Ascending aorta (tissue), 2 donors: Measurements from ENCODE around the gene C20orf204. TPM values are rescaled to one million over a fixed set of nuclear protein-coding genes. Genes with fewer than 3 reads are reported as not detected.

Experiments
- DNase-seq, 2 donors: peaks; one replicate each; pipeline ENCODE4 v3.0.0-alpha.2; 2019; ENCODE audit warnings: low spot score in 2 of 2
- H3K27ac ChIP-seq, 2 donors: fragments of 200-600 bp; sonication (generic); one replicate each; pipeline ENCODE4 v1.5.1; 2016 to 2017; ENCODE audit warnings: mild to moderate bottlenecking in 1 of 2
- H3K27me3 ChIP-seq: fragments of 200-600 bp; sonication (generic); one replicate; pipeline ENCODE4 v1.5.1; 2017
- H3K36me3 ChIP-seq, 2 donors: fragments of 200-600 bp; sonication (generic); one replicate each; pipeline ENCODE4 v1.5.1; 2016
- H3K4me1 ChIP-seq, 2 donors: fragments of 200-600 bp; sonication (generic); one replicate each; pipeline ENCODE4 v1.5.1; 2016 to 2017; ENCODE audit warnings: mild to moderate bottlenecking in 1 of 2
- H3K4me3 ChIP-seq, 2 donors: fragments of 200-600 bp; sonication (generic); one replicate each; pipeline ENCODE4 v1.5.1; 2016 to 2017; ENCODE audit warnings: mild to moderate bottlenecking in 1 of 2
- H3K9me3 ChIP-seq, 2 donors: fragments of 200-600 bp; sonication (generic); one replicate each; pipeline ENCODE4 v1.5.1; 2016
- intact Hi-C: fragments of 100-400 bp; cut with DNase I; formaldehyde crosslinking; loops from one replicate; pipeline ENCODE4 v1.15.1; 2023
- total RNA-seq: library from RNA; depleted of rRNA; stranded (reverse); fragments of >200 nt; gene quantifications from one replicate; pipeline ENCODE4 v1.1.0, GENCODE V29; 2016
- TF ChIP-seq, protein P1 (sequence below), 3 experiments: fragments of 200-600 bp in 2 of 3; fragments of 450-650 bp in 1 of 3; sonication (generic) in 2 of 3; IDR thresholded peaks; one replicate each; pipeline ENCODE4 v1.5.1; 2016 to 2019; ENCODE audit warnings: antibody characterized with exemption in 3 of 3, mild to moderate bottlenecking in 1 of 3, moderate library complexity in 1 of 3

The C20orf204 gene
- total RNA-seq = not detected

DNA sequence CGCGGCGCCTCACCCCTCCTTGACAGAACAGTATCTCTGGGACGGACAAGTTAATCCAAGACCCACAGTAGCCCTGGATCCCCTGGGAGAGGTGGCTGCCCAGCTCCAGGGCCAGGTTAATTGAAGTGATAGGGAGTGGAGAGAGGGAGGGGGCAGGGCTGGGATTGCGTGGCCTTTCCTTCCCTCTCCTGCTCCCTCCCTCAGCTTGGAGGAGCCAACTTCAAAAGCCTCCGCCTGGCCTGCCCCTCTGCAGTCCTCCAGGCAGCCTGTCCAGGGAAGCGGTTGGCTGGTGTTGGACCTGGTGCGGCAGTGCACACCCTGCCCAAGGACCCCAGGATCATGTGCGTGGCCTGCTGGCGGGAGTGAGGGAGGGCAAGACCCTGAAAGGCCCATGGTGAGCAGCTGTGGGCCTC is at the start of gene C20orf204:
Gene C20orf204, plus strand, starts transcription at position 250 of the 413 bp plus-strand sequence. Its CDS starts 142 bp downstream, at position 392.
- no peak within 1 kb of the TSS for H3K27ac ChIP-seq
- no peak for DNase-seq
- intact Hi-C loops = no loop called here
- H3K27me3 ChIP-seq = peaks cover 16% of the 10 kb centered on the region
- H3K4me1 ChIP-seq = peaks cover 5 to 15% of the 10 kb centered on the region in 2 donors
- TF ChIP-seq, protein P1, sequence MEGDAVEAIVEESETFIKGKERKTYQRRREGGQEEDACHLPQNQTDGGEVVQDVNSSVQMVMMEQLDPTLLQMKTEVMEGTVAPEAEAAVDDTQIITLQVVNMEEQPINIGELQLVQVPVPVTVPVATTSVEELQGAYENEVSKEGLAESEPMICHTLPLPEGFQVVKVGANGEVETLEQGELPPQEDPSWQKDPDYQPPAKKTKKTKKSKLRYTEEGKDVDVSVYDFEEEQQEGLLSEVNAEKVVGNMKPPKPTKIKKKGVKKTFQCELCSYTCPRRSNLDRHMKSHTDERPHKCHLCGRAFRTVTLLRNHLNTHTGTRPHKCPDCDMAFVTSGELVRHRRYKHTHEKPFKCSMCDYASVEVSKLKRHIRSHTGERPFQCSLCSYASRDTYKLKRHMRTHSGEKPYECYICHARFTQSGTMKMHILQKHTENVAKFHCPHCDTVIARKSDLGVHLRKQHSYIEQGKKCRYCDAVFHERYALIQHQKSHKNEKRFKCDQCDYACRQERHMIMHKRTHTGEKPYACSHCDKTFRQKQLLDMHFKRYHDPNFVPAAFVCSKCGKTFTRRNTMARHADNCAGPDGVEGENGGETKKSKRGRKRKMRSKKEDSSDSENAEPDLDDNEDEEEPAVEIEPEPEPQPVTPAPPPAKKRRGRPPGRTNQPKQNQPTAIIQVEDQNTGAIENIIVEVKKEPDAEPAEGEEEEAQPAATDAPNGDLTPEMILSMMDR (IDR thresholded peaks at IDR 0.05) = no peak
- peaks cover 28 to 33% of the 10 kb centered on the region in 2 donors for H3K36me3 ChIP-seq
- H3K9me3 ChIP-seq = no peaks in the 10 kb centered on the region
- no peak within 1 kb of the TSS for H3K4me3 ChIP-seq

DNA sequence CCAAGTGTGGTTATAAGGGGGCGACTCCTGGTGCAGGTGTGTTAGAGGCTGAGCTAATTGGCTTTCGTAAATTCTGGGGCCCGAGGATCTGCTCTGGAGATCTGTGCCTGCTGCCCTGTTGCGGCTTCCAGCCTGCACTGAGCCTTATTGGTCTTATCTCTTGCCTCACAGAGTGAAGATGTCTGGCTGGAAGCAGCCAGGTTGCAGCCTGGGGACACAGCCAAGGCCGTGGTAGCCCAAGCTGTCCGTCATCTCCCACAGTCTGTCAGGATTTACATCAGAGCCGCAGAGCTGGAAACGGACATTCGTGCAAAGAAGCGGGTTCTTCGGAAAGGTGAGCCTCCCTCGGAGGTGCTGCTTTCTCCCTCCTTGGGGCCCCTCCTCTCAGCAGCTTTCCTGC is 35.1 kb upstream of the C20orf204 start:
- peaks cover 85 to 95% of the 10 kb centered on the region in 2 donors for H3K36me3 ChIP-seq
- TF ChIP-seq, protein P1 (IDR thresholded peaks at IDR 0.05) = no peak
- intact Hi-C loops = loop anchor here (10.0 kb wide), 1 partner anchor 1276 kb away; no protein-coding TSS in a partner anchor
- no peak overlapping the region for H3K4me3 ChIP-seq
- DNase-seq = no peak
- no peak overlapping the region for H3K27ac ChIP-seq
- no peaks in the 10 kb centered on the region for H3K27me3 ChIP-seq
- no peaks in the 10 kb centered on the region for H3K9me3 ChIP-seq
- no peaks in the 10 kb centered on the region for H3K4me1 ChIP-seq

DNA sequence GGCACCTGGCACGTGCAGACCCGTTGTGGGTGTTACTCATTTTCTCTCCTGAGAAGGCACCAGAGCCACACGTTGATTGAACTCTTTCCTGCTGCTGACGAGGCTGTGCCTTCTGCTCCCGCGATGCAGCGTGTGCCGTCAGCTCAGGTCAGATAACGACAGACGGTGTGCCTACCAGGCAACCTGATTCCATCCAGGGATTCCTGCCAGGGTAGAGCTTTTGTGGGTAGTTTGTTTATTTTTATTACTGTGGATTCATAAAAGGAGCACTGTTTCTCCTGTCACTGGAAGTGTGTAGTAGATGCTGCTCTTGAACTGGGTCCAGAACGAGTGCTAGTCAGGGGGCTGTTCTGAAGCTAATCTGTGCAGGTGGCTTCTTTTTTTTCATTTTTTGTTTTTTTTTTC is 34.4 kb upstream of the C20orf204 start:
- no peak for DNase-seq
- H3K36me3 ChIP-seq = peaks cover 84 to 90% of the 10 kb centered on the region in 2 donors
- H3K4me3 ChIP-seq = no peak overlapping the region
- TF ChIP-seq, protein P1 (IDR thresholded peaks at IDR 0.05) = no peak
- no peaks in the 10 kb centered on the region for H3K4me1 ChIP-seq
- no peaks in the 10 kb centered on the region for H3K9me3 ChIP-seq
- H3K27me3 ChIP-seq = no peaks in the 10 kb centered on the region
- intact Hi-C loops = loop anchor here (10.0 kb wide), 1 partner anchor 1277 kb away; no protein-coding TSS in a partner anchor
- H3K27ac ChIP-seq = no peak overlapping the region

GRCh38 chr20:64003960-64004725 is 31.8 kb upstream of the C20orf204 start:
- H3K9me3 ChIP-seq = no peaks in the 10 kb centered on the region
- no peak overlapping the region for H3K4me3 ChIP-seq
- H3K36me3 ChIP-seq = peaks cover 65 to 79% of the 10 kb centered on the region in 2 donors
- no peaks in the 10 kb centered on the region for H3K4me1 ChIP-seq
- H3K27me3 ChIP-seq = no peaks in the 10 kb centered on the region
- H3K27ac ChIP-seq = no peak overlapping the region
- intact Hi-C loops = loop anchor here (10.0 kb wide), 1 partner anchor 1279 kb away; no protein-coding TSS in a partner anchor
- DNase-seq = no peak
- TF ChIP-seq, protein P1 (IDR thresholded peaks at IDR 0.05) = no peak

GRCh38 chr20:64005394-64005793 is 30.6 kb upstream of the C20orf204 start:
- peaks cover 57 to 79% of the 10 kb centered on the region in 2 donors for H3K36me3 ChIP-seq
- intact Hi-C loops = loop anchor here (10.0 kb wide), 1 partner anchor 1281 kb away; no protein-coding TSS in a partner anchor
- TF ChIP-seq, protein P1 (IDR thresholded peaks at IDR 0.05) = no peak
- H3K4me1 ChIP-seq = no peaks in the 10 kb centered on the region
- no peak overlapping the region for H3K27ac ChIP-seq
- H3K4me3 ChIP-seq = no peak overlapping the region
- DNase-seq = no peak
- no peaks in the 10 kb centered on the region for H3K27me3 ChIP-seq
- no peaks in the 10 kb centered on the region for H3K9me3 ChIP-seq
